PC-3 (cell line): ENCODE results near the gene SORL1-AS1.

Experiments used
- EZH2 ChIP-seq: fragments of 300-600 bp; sonication (generic); IDR thresholded peaks from one replicate; pipeline ENCODE4 v1.6.1; 2017; ENCODE audit warnings: antibody characterized with exemption, mild to moderate bottlenecking, low read length; ENCODE audit not compliant: unreplicated experiment
- EZH2phosphoT487 ChIP-seq: fragments of 300-600 bp; sonication (generic); IDR thresholded peaks from 2 replicates; pipeline ENCODE4 v1.6.1; 2018; ENCODE audit warnings: mild to moderate bottlenecking, antibody characterized with exemption, low read length, borderline replicate concordance
- TF ChIP-seq, protein P1 (sequence below): fragments of 300-600 bp; sonication (generic); conservative IDR thresholded peaks from 2 replicates; pipeline ENCODE4 v1.5.1; 2017; ENCODE audit warnings: antibody characterized with exemption, low read depth, mild to moderate bottlenecking, low read length

DNA sequence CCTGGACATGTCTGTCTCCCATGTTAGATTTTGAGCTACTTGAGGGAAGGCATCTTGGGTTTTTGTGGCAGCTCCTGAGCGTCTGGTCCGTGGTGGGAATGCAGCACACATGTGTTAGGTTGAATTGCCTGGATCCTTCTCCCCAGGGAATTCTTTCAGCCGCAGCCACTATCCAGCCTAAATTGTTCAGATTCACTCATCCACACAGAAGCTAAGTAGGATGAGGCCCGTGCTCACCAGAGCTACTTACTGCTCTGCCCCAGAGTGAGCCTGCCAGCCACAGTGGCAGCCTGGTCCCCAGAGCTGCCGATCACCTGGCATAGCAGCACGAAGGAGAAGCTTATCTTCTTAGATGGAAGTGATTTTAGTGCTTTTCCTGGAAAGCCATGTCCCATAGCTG, 34.4 kb upstream of the SORL1-AS1 start:
- TF ChIP-seq, protein P1, sequence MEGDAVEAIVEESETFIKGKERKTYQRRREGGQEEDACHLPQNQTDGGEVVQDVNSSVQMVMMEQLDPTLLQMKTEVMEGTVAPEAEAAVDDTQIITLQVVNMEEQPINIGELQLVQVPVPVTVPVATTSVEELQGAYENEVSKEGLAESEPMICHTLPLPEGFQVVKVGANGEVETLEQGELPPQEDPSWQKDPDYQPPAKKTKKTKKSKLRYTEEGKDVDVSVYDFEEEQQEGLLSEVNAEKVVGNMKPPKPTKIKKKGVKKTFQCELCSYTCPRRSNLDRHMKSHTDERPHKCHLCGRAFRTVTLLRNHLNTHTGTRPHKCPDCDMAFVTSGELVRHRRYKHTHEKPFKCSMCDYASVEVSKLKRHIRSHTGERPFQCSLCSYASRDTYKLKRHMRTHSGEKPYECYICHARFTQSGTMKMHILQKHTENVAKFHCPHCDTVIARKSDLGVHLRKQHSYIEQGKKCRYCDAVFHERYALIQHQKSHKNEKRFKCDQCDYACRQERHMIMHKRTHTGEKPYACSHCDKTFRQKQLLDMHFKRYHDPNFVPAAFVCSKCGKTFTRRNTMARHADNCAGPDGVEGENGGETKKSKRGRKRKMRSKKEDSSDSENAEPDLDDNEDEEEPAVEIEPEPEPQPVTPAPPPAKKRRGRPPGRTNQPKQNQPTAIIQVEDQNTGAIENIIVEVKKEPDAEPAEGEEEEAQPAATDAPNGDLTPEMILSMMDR = no peak
- TF ChIP-seq EZH2 = no peak
- TF ChIP-seq EZH2phosphoT487 = no peak
